Measurements from ENCODE around the gene DIABLO. TPM values are rescaled to one million over a fixed set of nuclear protein-coding genes. Genes with fewer than 3 reads are reported as not detected.
"Not testable (repeated sequence)": the region's sequence is repeated elsewhere in the genome, so short reads cannot be mapped to it uniquely, and the experiment has no call there.

DIABLO gene
- polyA plus RNA-seq (2013, experiment 1 of 2): 61.7 TPM
- 63.4 TPM for polyA plus RNA-seq (2013, experiment 2 of 2)

DNA sequence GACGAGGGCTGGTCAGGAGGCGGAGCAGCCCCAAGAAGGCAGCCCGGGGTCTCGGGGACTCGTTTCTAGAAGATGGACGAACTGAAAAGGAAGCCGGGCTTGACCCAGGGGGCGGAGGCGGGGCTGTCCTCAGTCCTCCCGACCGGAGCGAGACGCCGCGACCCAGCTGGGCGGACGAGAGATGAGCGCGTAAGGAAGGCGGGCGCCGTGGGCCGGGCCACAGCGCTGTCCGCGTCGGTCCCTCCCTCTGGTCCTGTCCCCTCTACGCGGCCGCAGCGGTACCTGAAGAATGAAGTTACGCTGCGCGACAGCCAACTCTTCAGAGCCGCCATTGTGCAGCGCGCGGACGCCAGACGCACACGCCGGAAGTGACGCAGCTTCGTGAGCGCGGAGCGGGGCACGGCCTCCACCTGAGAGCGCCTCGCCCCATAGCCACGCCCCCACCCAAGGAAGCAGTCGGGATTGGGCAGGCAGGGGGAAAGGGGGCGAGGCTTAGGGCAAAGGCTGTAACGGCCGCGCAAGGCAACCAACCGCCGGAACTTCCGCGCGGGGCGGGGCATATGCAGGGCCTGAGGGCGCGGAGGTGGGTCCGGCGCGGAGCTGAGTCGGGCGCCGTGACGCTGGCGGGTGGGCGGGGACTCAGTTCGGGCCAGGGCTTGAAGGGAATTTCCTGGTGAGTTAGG is at the start of gene DIABLO:
DIABLO (minus strand) TSS at position 370 of the 683 bp plus-strand sequence; CDS start at position 332, 38 bp downstream.
- under 1% methylated on average over 74 of the region's 74 CpGs for WGBS
- peaks cover 40% of the 10 kb centered on the region for H3K36me3 ChIP-seq (ENCODE audit: insufficient read depth, low read length)
- peak within 1 kb of the TSS; percentile 90 for H3K9ac ChIP-seq (ENCODE audit: low read depth, low read length)
- H3K9me3 ChIP-seq (ENCODE audit: insufficient read depth, low read depth, low read length): no peaks in the 10 kb centered on the region
- peak within 1 kb of the TSS; percentile 98 for H3K4me3 ChIP-seq (ENCODE audit: low read length)
- H3K4me1 ChIP-seq (ENCODE audit: insufficient read depth, low read length): peaks cover 17% of the 10 kb centered on the region; the same call in 1 of the 2 replicates
- 0 out of 2 replicates have a peak, but pooled peaks cover 5% of the 10 kb centered on the region for H3K27me3 ChIP-seq (ENCODE audit: insufficient read depth, low read length)
- H3K27ac ChIP-seq (ENCODE audit: low read depth, low read length): peak within 1 kb of the TSS; percentile 98

GRCh38 chr12:122275459-122275858 is 49.6 kb upstream of the DIABLO start:
- H3K27me3 ChIP-seq (ENCODE audit: insufficient read depth, low read length): no peaks in the 10 kb centered on the region
- H3K36me3 ChIP-seq (ENCODE audit: insufficient read depth, low read length): peaks cover 23% of the 10 kb centered on the region; the same call in 1 of the 2 replicates
- H3K9me3 ChIP-seq (ENCODE audit: insufficient read depth, low read depth, low read length): no peaks in the 10 kb centered on the region
- 77% methylated on average over 8 of the region's 8 CpGs for WGBS
- no peak overlapping the region for H3K4me3 ChIP-seq (ENCODE audit: low read length)
- H3K27ac ChIP-seq (ENCODE audit: low read depth, low read length): no peak overlapping the region
- peaks cover 4% of the 10 kb centered on the region; the same call in 1 of the 2 replicates for H3K4me1 ChIP-seq (ENCODE audit: insufficient read depth, low read length)
- no peak overlapping the region for H3K9ac ChIP-seq (ENCODE audit: low read depth, low read length)

DNA sequence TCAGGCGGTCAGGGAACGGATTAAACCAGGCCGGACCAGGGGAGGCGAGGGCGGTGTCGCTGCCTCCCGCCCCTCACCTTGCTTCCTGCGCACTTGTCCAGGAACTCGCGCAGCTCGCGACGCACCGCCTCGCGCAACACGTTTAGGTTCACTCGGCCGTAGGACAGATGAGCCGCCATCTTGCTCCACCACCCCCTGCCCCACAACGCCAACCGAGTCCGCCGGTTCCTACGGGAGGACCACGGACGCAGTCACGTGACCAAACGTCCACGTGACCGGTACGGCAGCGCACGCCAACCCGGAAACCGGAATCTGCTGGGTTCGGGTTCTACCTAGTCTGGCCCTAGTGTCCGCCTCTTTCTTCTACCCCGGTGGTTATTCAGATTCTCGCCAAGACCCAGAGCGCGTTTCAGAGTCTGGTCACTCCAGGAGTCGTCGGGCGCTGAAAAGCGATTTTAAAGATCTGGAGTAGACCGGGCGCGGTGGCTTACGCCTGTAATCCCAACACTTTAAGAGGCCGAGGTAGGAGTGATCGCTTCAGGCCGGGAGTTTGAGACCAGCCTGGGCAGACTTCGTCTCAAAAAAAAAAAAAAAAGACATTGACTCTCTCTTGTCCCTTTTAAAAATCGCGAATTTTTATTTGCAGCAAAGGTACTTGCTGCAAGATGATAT is 40.5 kb upstream of the DIABLO start, which contains the start of gene VPS33A:
VPS33A (minus strand) TSS at position 265 of the 672 bp plus-strand sequence; CDS start at position 179, 86 bp downstream.
- Histone ChIP-seq H3K4me3 (ENCODE audit: low read length) (peak within 1 kb of the TSS; percentile 84), H3K9me3 (ENCODE audit: insufficient read depth, low read depth, low read length) (no peaks in the 10 kb centered on the region), H3K9ac (ENCODE audit: low read depth, low read length) (peak within 1 kb of the TSS; percentile 91), H3K4me1 (ENCODE audit: insufficient read depth, low read length) (peaks cover 3% of the 10 kb centered on the region; the same call in 1 of the 2 replicates), H3K27me3 (ENCODE audit: insufficient read depth, low read length) (no peaks in the 10 kb centered on the region), H3K27ac (ENCODE audit: low read depth, low read length) (peak within 1 kb of the TSS; percentile 86), H3K36me3 (ENCODE audit: insufficient read depth, low read length) (peaks cover 24% of the 10 kb centered on the region)
- under 1% methylated on average over 56 of the region's 56 CpGs for WGBS

GRCh38 chr12:122265886-122266229 is 40.0 kb upstream of the DIABLO start:
- Histone ChIP-seq H3K36me3 (ENCODE audit: insufficient read depth, low read length) (peaks cover 27% of the 10 kb centered on the region), H3K4me3 (ENCODE audit: low read length) (peak overlapping the region; percentile 84), H3K27ac (ENCODE audit: low read depth, low read length) (peak overlapping the region; percentile 86), H3K9me3 (ENCODE audit: insufficient read depth, low read depth, low read length) (no peaks in the 10 kb centered on the region), H3K9ac (ENCODE audit: low read depth, low read length) (peak overlapping the region; percentile 91), H3K4me1 (ENCODE audit: insufficient read depth, low read length) (peaks cover 3% of the 10 kb centered on the region; the same call in 1 of the 2 replicates), H3K27me3 (ENCODE audit: insufficient read depth, low read length) (no peaks in the 10 kb centered on the region)
- WGBS: 0% methylated on average over 17 of the region's 17 CpGs

GRCh38 chr12:122265476-122265875 is 39.6 kb upstream of the DIABLO start:
- peak overlapping the region; percentile 86 for H3K27ac ChIP-seq (ENCODE audit: low read depth, low read length)
- H3K4me3 ChIP-seq (ENCODE audit: low read length): peak overlapping the region; percentile 84
- peaks cover 3% of the 10 kb centered on the region; the same call in 1 of the 2 replicates for H3K4me1 ChIP-seq (ENCODE audit: insufficient read depth, low read length)
- WGBS: 77% methylated on average over 1 of the region's 1 CpG
- H3K9me3 ChIP-seq (ENCODE audit: insufficient read depth, low read depth, low read length): no peaks in the 10 kb centered on the region
- no peaks in the 10 kb centered on the region for H3K27me3 ChIP-seq (ENCODE audit: insufficient read depth, low read length)
- H3K36me3 ChIP-seq (ENCODE audit: insufficient read depth, low read length): peaks cover 30% of the 10 kb centered on the region
- peak overlapping the region; percentile 91 for H3K9ac ChIP-seq (ENCODE audit: low read depth, low read length)

GRCh38 chr12:122260735-122261134 is 34.9 kb upstream of the DIABLO start:
- H3K4me3 ChIP-seq (ENCODE audit: low read length); H3K9me3 ChIP-seq (ENCODE audit: insufficient read depth, low read depth, low read length); H3K9ac ChIP-seq (ENCODE audit: low read depth, low read length); H3K27ac ChIP-seq (ENCODE audit: low read depth, low read length); H3K4me1 ChIP-seq (ENCODE audit: insufficient read depth, low read length); H3K27me3 ChIP-seq (ENCODE audit: insufficient read depth, low read length): not testable (repeated sequence)
- H3K36me3 ChIP-seq (ENCODE audit: insufficient read depth, low read length): peaks cover 63% of the 10 kb centered on the region
- WGBS: 96% methylated on average over 13 of the region's 14 CpGs

DNA sequence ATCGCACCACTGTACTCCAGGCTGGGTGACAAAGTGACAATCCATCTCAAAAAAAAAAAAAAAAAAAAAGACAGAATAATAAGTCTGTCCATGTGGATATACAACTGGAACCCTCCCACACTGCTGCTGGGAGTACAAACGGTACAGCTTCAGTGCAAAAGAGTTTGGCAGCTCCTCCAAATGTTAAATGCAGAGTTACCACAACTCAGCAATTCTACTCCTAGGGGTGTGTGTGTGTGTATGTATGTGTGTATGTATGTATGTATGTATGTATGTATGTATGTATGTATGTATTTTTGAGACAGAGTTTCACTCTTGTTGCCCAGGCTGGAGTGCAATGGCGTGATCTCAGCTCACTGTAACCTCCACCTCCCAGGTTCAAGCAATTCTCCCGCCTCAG is 33.1 kb upstream of the DIABLO start:
- H3K4me3 ChIP-seq (ENCODE audit: low read length); H3K9ac ChIP-seq (ENCODE audit: low read depth, low read length); H3K27ac ChIP-seq (ENCODE audit: low read depth, low read length); H3K27me3 ChIP-seq (ENCODE audit: insufficient read depth, low read length); H3K4me1 ChIP-seq (ENCODE audit: insufficient read depth, low read length); H3K9me3 ChIP-seq (ENCODE audit: insufficient read depth, low read depth, low read length): not testable (repeated sequence)
- WGBS: 89% methylated on average over 4 of the region's 4 CpGs
- H3K36me3 ChIP-seq (ENCODE audit: insufficient read depth, low read length): peaks cover 61% of the 10 kb centered on the region

GRCh38 chr12:122258462-122258861 is 32.6 kb upstream of the DIABLO start:
- peaks cover 56% of the 10 kb centered on the region for H3K36me3 ChIP-seq (ENCODE audit: insufficient read depth, low read length)

GRCh38 chr12:122250536-122250935 is 24.7 kb upstream of the DIABLO start:
- no peak overlapping the region for H3K9ac ChIP-seq (ENCODE audit: low read depth, low read length)
- H3K9me3 ChIP-seq (ENCODE audit: insufficient read depth, low read depth, low read length): no peaks in the 10 kb centered on the region
- H3K4me3 ChIP-seq (ENCODE audit: low read length): no peak overlapping the region
- H3K36me3 ChIP-seq (ENCODE audit: insufficient read depth, low read length): peaks cover 15% of the 10 kb centered on the region
- no peaks in the 10 kb centered on the region for H3K4me1 ChIP-seq (ENCODE audit: insufficient read depth, low read length)
- H3K27me3 ChIP-seq (ENCODE audit: insufficient read depth, low read length): no peaks in the 10 kb centered on the region
- H3K27ac ChIP-seq (ENCODE audit: low read depth, low read length): no peak overlapping the region
- WGBS: 96% methylated on average over 8 of the region's 8 CpGs

More at GRCh38 chr12:122258462-122258861, 32.6 kb upstream of the DIABLO start:
- WGBS: 90% methylated on average over 4 of the region's 4 CpGs
- H3K4me3 ChIP-seq (ENCODE audit: low read length); H3K27me3 ChIP-seq (ENCODE audit: insufficient read depth, low read length); H3K4me1 ChIP-seq (ENCODE audit: insufficient read depth, low read length); H3K9me3 ChIP-seq (ENCODE audit: insufficient read depth, low read depth, low read length); H3K9ac ChIP-seq (ENCODE audit: low read depth, low read length); H3K27ac ChIP-seq (ENCODE audit: low read depth, low read length): not testable (repeated sequence)

- H3K36me3 ChIP-seq (ENCODE audit: insufficient read depth, low read length): peaks cover 15% of the 10 kb centered on the region
- H3K9ac ChIP-seq (ENCODE audit: low read depth, low read length): no peak overlapping the region
- H3K9me3 ChIP-seq (ENCODE audit: insufficient read depth, low read depth, low read length): no peaks in the 10 kb centered on the region
- H3K4me3 ChIP-seq (ENCODE audit: low read length): no peak overlapping the region
- H3K27ac ChIP-seq (ENCODE audit: low read depth, low read length): no peak overlapping the region
- no peaks in the 10 kb centered on the region for H3K4me1 ChIP-seq (ENCODE audit: insufficient read depth, low read length)
- H3K27me3 ChIP-seq (ENCODE audit: insufficient read depth, low read length): no peaks in the 10 kb centered on the region
- WGBS: 95% methylated on average over 6 of the region's 6 CpGs
Observed at GRCh38 chr12:122250047-122250446, 24.2 kb upstream of the DIABLO start.

GRCh38 chr12:122245553-122245952 is 19.7 kb upstream of the DIABLO start:
- Histone ChIP-seq H3K4me1 (ENCODE audit: insufficient read depth, low read length) (no peaks in the 10 kb centered on the region), H3K4me3 (ENCODE audit: low read length) (no peak overlapping the region), H3K9me3 (ENCODE audit: insufficient read depth, low read depth, low read length) (no peaks in the 10 kb centered on the region), H3K9ac (ENCODE audit: low read depth, low read length) (no peak overlapping the region), H3K36me3 (ENCODE audit: insufficient read depth, low read length) (peaks cover 26% of the 10 kb centered on the region), H3K27ac (ENCODE audit: low read depth, low read length) (no peak overlapping the region), H3K27me3 (ENCODE audit: insufficient read depth, low read length) (no peaks in the 10 kb centered on the region)
- WGBS: 100% methylated on average over 1 of the region's 1 CpG

All from HUES64 (cell line).